HG02623 (cell line): ENCODE data around the gene CHD9.
"Not testable (repeated sequence)": the region's sequence is repeated elsewhere in the genome, so short reads cannot be mapped to it uniquely, and the experiment has no call there.

Experiments
- ATAC-seq: cut with Tn5 transposase; IDR thresholded peaks from one replicate; pipeline ENCODE4 v1.9.1; 2021; ENCODE audit warnings: moderate library complexity; ENCODE audit not compliant: unreplicated experiment

The CHD9 gene, protein sequence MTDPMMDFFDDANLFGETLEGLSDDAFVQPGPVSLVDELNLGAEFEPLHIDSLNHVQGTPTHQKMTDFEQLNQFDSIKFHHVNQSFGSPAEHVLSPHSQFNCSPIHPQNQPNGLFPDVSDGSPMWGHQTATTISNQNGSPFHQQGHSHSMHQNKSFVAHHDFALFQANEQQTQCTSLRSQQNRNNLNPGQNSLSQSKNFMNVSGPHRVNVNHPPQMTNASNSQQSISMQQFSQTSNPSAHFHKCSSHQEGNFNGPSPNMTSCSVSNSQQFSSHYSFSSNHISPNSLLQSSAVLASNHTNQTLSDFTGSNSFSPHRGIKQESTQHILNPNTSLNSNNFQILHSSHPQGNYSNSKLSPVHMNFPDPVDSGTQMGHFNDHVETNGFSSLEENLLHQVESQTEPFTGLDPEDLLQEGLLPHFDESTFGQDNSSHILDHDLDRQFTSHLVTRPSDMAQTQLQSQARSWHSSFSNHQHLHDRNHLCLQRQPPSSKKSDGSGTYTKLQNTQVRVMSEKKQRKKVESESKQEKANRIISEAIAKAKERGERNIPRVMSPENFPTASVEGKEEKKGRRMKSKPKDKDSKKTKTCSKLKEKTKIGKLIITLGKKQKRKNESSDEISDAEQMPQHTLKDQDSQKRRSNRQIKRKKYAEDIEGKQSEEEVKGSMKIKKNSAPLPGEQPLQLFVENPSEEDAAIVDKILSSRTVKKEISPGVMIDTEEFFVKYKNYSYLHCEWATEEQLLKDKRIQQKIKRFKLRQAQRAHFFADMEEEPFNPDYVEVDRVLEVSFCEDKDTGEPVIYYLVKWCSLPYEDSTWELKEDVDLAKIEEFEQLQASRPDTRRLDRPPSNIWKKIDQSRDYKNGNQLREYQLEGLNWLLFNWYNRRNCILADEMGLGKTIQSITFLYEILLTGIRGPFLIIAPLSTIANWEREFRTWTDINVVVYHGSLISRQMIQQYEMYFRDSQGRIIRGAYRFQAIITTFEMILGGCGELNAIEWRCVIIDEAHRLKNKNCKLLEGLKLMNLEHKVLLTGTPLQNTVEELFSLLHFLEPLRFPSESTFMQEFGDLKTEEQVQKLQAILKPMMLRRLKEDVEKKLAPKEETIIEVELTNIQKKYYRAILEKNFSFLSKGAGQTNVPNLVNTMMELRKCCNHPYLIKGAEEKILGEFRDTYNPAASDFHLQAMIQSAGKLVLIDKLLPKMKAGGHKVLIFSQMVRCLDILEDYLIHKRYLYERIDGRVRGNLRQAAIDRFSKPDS (N-terminal part only)

GRCh38 chr16:53054670-53055485 is at the start of gene CHD9:
Gene CHD9 (plus strand): TSS chr16:53054991. CDS start chr16:53156090, 101,099 bp downstream.
- ATAC-seq = peak; percentile 79

DNA sequence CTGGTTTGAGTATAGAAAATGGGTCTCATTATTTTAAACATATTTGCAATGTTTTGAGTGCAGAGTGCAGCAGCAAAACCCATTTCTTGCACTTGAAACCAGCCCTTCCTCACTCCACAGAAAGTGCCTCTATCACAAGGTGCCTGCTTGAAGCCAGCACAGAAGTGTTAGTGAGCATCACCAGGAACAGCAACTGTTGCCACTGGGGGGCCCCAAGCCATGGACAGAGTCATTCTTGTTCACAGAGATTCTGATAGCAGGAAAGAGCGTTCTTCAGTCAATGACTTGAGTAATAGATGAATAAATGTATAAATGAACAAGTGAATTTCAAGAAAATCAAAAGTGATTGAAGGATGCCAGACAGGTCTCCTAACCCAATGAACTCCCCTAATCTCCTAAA is 47.7 kb upstream of the CHD9 start:
- ATAC-seq = no peak

GRCh38 chr16:53014287-53014686 is 40.5 kb upstream of the CHD9 start:
- ATAC-seq = no peak

GRCh38 chr16:53018834-53019416 is 35.9 kb upstream of the CHD9 start:
- ATAC-seq = no peak

DNA sequence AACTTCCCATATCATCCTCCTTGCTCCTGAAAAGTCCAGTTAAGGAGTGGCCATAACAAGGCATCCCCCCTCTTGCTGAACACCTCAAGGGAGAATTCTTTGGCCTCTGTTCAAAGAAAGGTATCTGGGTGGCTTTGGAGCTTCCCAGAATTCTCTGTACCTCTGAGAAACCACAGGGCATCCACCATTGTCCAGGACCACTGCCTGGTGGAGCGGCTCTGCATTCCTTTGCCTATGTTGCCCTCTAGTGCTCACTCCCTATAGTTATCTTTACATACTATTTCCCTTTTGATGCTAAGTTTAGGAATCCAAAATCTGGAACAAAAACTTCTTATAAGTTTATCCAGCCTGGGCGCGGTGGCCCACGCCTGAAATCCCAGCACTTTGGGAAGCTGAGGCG is 32.4 kb upstream of the CHD9 start:
- no peak for ATAC-seq

DNA sequence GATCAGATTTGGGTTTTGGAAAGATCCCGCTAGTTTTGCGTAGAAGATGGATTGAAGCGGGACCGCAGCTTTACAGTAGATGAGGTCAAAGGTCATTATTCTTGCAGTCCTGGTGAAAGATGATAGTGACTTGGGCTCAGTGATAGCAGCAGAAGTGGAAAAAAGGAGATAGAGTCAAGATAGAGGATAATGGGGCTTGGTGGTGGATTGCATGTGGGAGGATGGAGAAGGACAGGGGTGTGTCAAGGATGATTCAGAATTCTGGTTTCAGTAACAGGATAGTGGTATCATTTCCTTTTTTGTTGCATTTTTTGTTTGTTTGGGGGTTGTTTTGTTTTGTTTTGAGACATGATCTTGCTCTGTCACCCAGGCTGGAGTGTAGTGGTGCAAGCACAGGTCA is 30.7 kb upstream of the CHD9 start:
- ATAC-seq = no peak

- no peak for ATAC-seq
Observed at GRCh38 chr16:53029971-53030370, 24.8 kb upstream of the CHD9 start.

GRCh38 chr16:53031323-53031942 is 23.4 kb upstream of the CHD9 start:
- ATAC-seq = no peak

DNA sequence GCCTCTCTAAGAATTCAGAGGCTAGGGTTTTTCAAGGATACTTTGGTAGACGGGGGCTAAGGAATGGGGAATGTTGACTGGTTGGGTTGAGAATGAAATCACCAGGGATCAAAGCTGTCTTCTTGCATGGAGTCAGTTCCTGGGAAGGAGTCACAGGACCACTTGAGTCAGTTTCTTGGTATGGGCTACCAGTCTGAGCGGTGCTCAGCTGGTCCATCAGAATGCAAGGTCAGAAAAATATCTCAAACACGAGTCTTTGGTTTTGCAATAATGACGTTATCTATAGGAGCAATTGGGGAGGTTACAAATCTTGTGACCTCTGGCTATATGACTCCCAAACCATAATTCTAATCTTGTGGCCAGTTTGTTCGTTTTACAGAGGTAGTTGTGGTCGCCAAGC is 20.5 kb upstream of the CHD9 start:
- no peak for ATAC-seq

GRCh38 chr16:53035176-53035942 is 19.4 kb upstream of the CHD9 start:
- ATAC-seq = no peak

DNA sequence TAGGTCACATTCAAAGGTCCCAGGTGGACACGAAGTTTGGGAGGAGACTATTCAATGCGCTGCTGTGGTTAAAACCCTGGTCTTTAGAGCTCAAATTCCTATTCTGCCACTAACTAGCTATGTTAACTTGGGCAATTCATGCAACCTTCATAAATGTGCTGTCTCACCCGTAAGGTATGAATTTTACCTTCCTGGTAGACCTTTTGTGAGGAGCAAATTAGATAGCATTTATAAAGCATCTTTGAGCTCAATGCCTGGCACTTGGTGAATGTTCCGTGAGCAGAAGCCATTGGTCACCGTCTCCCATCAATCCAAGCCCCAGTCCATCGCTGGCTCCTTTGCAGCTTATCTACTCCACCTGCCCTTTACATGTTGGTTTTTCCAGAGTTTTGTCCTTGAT is 18.7 kb upstream of the CHD9 start:
- no peak for ATAC-seq

GRCh38 chr16:53036711-53037110 is 18.1 kb upstream of the CHD9 start:
- not testable (repeated sequence) for ATAC-seq

- ATAC-seq = no peak
Observed at GRCh38 chr16:53040788-53041187, 14.0 kb upstream of the CHD9 start.

DNA sequence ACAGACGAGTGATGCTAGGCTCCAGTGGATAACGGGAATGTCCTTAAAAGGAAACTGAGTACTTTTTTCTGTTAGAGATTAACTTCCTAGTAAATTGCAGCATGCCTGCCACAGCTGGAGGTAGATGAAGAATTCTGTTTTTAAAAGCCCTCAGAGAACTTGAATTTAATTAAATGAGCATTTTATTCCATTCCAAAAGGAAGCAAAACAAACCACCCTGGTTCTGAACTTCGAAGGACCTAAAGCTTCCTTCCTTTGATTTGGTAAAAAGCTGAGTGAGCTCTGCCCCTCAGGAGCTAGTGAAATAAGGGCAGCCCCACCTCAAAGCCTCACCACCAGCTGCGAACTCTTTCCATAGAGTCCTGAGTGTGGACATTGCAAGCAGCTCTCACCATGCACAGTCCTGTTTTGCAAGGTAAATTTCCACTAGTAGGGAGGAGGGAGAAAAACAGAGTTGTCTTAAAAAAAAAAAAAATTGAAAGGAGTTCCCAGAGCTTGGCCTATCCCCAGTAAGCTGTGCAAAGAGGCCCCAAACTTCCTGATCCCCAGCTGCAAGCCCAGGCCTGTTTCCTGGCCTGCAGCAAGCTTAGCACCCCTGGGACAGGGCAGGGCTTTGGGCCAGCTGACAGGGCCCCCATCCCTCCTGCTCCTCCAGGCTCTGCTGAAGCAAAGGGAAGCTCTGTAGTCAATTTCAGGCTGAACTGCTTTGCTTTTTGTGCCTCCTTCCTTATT is 13.3 kb upstream of the CHD9 start:
- no peak for ATAC-seq

DNA sequence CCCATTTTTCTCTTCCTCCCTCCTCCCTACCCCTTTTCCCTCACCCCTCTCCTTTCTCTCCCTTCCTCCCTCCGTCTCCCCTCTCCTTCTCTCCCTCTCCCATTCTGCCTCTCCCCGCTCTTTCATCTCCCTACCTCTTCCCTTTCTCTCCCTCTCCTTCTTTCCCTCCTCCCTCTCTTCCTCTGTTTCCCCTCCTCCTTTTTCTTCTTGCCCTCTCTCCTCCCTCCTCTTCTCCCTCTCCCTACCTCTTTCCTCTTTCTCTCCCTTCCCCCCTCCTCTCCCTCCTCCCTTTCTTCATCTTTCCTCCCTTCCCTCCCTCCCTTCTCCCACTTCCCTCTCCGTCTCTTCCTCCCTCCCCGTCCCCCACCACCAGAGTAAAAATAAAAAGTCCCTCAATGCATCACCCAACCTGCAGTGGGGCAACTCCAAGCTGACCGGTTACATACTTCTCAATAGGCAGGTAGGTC is 12.5 kb upstream of the CHD9 start:
- ATAC-seq = no peak

GRCh38 chr16:53043428-53043831 is 11.4 kb upstream of the CHD9 start:
- ATAC-seq = no peak

- ATAC-seq = no peak
Observed at GRCh38 chr16:53043986-53044601, 10.7 kb upstream of the CHD9 start.
